Neural progenitor cell (in vitro differentiated cells): ENCODE results near the gene RNF4.

ENCODE experiments used
- EZH2phosphoT487 ChIP-seq: fragments of 200-600 bp; sonication (generic); IDR thresholded peaks from 2 replicates; pipeline ENCODE4 v1.6.1; 2017; ENCODE audit warnings: antibody characterized with exemption
- TF ChIP-seq, protein P1 (sequence below): fragments of 200-600 bp; sonication (generic); IDR thresholded peaks from 2 replicates; pipeline ENCODE4 v1.5.1; 2017; ENCODE audit warnings: antibody characterized with exemption, mild to moderate bottlenecking

DNA sequence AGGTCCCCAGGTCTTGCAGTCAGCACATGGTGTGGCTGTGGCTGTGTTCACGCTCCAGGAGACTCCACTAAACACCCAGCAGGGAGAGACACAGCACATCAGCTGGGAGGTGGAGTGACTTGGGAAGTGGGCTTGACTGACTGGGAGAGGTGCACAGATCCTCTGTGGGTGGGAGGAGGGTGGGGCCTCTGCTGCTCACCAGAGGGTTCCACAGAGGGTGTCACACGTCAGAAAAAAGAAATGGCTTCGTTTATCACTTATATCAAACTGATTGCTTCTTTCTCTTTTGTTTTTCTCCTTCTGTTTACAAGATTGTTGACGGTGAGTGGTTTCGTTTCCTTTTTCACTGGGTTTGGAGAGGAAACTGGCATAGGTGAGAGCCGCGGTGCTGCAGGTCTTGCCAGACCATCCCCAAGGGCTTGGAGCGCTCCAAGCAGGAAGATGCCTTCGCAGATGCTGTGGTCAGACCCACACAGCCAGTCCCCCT is 42.8 kb downstream of the RNF4 start:
- TF ChIP-seq, protein P1, sequence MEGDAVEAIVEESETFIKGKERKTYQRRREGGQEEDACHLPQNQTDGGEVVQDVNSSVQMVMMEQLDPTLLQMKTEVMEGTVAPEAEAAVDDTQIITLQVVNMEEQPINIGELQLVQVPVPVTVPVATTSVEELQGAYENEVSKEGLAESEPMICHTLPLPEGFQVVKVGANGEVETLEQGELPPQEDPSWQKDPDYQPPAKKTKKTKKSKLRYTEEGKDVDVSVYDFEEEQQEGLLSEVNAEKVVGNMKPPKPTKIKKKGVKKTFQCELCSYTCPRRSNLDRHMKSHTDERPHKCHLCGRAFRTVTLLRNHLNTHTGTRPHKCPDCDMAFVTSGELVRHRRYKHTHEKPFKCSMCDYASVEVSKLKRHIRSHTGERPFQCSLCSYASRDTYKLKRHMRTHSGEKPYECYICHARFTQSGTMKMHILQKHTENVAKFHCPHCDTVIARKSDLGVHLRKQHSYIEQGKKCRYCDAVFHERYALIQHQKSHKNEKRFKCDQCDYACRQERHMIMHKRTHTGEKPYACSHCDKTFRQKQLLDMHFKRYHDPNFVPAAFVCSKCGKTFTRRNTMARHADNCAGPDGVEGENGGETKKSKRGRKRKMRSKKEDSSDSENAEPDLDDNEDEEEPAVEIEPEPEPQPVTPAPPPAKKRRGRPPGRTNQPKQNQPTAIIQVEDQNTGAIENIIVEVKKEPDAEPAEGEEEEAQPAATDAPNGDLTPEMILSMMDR = no peak
- no peak for TF ChIP-seq EZH2phosphoT487
